Measurements from ENCODE around the gene EXOC6B. TPM values are rescaled to one million over a fixed set of nuclear protein-coding genes. Genes with fewer than 3 reads are reported as not detected.

Gene EXOC6B
- total RNA-seq, 1 experiment from 2014 or later = 34.3 TPM

DNA sequence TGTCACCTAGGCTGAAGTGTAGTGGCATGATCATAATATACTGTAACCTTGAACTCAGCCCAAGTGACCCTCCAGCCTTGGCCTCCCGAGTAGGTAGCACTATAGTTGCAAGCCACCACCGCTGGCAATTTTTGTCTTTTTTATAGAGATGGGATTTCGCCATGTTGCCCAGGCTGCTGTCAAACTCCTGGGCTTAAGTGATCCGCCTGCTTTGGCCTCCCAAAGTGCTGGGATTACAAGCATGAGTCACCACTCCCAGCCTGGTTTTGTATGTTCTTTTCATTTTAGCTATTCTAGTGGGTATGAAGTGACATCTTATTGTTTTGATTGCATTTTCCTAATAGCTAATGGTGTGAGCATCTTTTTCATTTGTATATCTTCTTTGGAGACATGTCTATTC is 11.3 kb upstream of the EXOC6B start:
- no peaks in the 10 kb centered on the region for H4K20me1 ChIP-seq (ENCODE audit: insufficient read depth)
- DNase-seq = no peak
- CTCF ChIA-PET = no interaction called here

DNA sequence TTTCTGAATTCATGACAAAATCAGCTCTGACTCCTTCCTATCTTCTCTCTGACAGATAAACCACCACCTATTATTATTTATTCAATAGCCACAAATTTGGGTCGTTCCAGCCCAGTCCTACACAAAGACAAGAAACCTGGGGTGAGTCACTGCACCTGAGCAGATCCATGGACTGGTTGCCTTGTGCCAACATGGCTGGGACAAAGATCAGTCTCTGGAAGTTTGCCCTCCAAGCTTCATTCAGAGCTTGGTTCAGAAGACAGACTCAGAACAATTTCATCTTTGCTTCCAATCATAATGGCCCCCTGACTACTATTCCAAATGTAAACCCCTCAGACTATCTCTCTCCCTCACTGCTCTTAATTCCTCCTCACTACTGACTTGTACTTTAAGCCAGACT is 9.6 kb upstream of the EXOC6B start:
- Histone ChIP-seq H3K4me3 (no peak overlapping the region), H2AFZ (no peak overlapping the region), H3K79me2 (ENCODE audit: low read depth) (no peaks in the 10 kb centered on the region), H3K27me3 (ENCODE audit: insufficient read depth, low read depth) (no peaks in the 10 kb centered on the region), H3K36me3 (ENCODE audit: low read depth) (no peaks in the 10 kb centered on the region), H3K9me2 (ENCODE audit: insufficient read depth) (no peaks in the 10 kb centered on the region), H4K20me1 (ENCODE audit: insufficient read depth) (no peaks in the 10 kb centered on the region), H3K9me3 (ENCODE audit: insufficient read depth, low read depth) (no peaks in the 10 kb centered on the region), H3K4me1 (replicated peaks; ENCODE audit: insufficient read depth) (no peaks in the 10 kb centered on the region), H3K4me2 (no peak overlapping the region), H3F3A (ENCODE audit: insufficient read depth, low read depth) (no peaks in the 10 kb centered on the region), H3K27ac (no peak overlapping the region)
- intact Hi-C loops (cut with micrococcal nuclease; ENCODE audit: unreplicated experiment) = no loop called here
- ChIA-PET CTCF (no interaction called here), POLR2A (ENCODE audit: unreplicated experiment) (no interaction called here)
- BruUV-seq (replicated peaks) = no TSS peak
- no peak for DNase-seq
- TF ChIP-seq, protein P1, sequence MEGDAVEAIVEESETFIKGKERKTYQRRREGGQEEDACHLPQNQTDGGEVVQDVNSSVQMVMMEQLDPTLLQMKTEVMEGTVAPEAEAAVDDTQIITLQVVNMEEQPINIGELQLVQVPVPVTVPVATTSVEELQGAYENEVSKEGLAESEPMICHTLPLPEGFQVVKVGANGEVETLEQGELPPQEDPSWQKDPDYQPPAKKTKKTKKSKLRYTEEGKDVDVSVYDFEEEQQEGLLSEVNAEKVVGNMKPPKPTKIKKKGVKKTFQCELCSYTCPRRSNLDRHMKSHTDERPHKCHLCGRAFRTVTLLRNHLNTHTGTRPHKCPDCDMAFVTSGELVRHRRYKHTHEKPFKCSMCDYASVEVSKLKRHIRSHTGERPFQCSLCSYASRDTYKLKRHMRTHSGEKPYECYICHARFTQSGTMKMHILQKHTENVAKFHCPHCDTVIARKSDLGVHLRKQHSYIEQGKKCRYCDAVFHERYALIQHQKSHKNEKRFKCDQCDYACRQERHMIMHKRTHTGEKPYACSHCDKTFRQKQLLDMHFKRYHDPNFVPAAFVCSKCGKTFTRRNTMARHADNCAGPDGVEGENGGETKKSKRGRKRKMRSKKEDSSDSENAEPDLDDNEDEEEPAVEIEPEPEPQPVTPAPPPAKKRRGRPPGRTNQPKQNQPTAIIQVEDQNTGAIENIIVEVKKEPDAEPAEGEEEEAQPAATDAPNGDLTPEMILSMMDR (conservative IDR thresholded peaks at IDR 0.05) = no peak
- no peak for TF ChIP-seq EZH2 (IDR thresholded peaks at IDR 0.05; ENCODE audit: low read depth)

More for the DNA sequence above, 11.3 kb upstream of the EXOC6B start:
- H3K9me2 ChIP-seq (ENCODE audit: insufficient read depth) = no peaks in the 10 kb centered on the region
- H3K9me3 ChIP-seq (ENCODE audit: insufficient read depth, low read depth) = no peaks in the 10 kb centered on the region
- no peak for TF ChIP-seq EZH2 (IDR thresholded peaks at IDR 0.05; ENCODE audit: low read depth)
- TF ChIP-seq, protein P1 (conservative IDR thresholded peaks at IDR 0.05) = no peak
- no peaks in the 10 kb centered on the region for H3K36me3 ChIP-seq (ENCODE audit: low read depth)
- no peaks in the 10 kb centered on the region for H3K79me2 ChIP-seq (ENCODE audit: low read depth)
- H3K27me3 ChIP-seq (ENCODE audit: insufficient read depth, low read depth) = no peaks in the 10 kb centered on the region
- H3K4me1 ChIP-seq (replicated peaks; ENCODE audit: insufficient read depth) = no peaks in the 10 kb centered on the region
- H3F3A ChIP-seq (ENCODE audit: insufficient read depth, low read depth) = no peaks in the 10 kb centered on the region
- intact Hi-C loops (cut with micrococcal nuclease; ENCODE audit: unreplicated experiment) = no loop called here
- no peak overlapping the region for H3K4me3 ChIP-seq
- H3K4me2 ChIP-seq = no peak overlapping the region
- H3K27ac ChIP-seq = no peak overlapping the region
- no peak overlapping the region for H2AFZ ChIP-seq
- POLR2A ChIA-PET (ENCODE audit: unreplicated experiment) = no interaction called here
- BruUV-seq (replicated peaks) = no TSS peak

DNA sequence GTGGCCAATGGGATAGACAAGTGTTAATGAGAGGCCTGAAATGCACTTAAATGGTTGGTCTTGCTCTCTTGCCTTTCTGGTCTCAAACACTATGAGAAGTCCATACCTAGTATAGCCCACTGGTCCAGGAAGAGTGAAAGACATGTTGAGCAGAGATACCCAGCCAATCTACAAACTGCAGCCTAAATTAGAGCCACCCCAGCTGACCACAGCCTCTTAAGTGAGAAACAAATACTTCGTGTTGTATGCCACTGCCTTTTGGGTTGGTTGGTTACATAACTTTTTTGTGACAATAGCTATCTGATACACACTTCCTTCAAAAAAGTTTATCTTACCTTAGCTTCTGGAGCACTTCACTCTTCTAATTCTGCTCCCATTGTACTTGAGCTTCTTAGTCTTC is 8.8 kb upstream of the EXOC6B start:
- Histone ChIP-seq H3K9me2 (ENCODE audit: insufficient read depth) (no peaks in the 10 kb centered on the region), H3K36me3 (ENCODE audit: low read depth) (no peaks in the 10 kb centered on the region), H3K4me3 (no peak overlapping the region), H4K20me1 (ENCODE audit: insufficient read depth) (no peaks in the 10 kb centered on the region), H3K27me3 (ENCODE audit: insufficient read depth, low read depth) (no peaks in the 10 kb centered on the region), H2AFZ (no peak overlapping the region), H3K4me1 (replicated peaks; ENCODE audit: insufficient read depth) (peaks cover under 1% of the 10 kb centered on the region; the same call in 1 of the 2 replicates), H3K27ac (no peak overlapping the region), H3K4me2 (no peak overlapping the region), H3F3A (ENCODE audit: insufficient read depth, low read depth) (no peaks in the 10 kb centered on the region), H3K9me3 (ENCODE audit: insufficient read depth, low read depth) (no peaks in the 10 kb centered on the region), H3K79me2 (ENCODE audit: low read depth) (no peaks in the 10 kb centered on the region)
- TF ChIP-seq, protein P1 (conservative IDR thresholded peaks at IDR 0.05) = no peak
- no peak for TF ChIP-seq EZH2 (IDR thresholded peaks at IDR 0.05; ENCODE audit: low read depth)
- no peak for DNase-seq
- ChIA-PET CTCF (no interaction called here), POLR2A (ENCODE audit: unreplicated experiment) (no interaction called here)
- no TSS peak for BruUV-seq (replicated peaks)
- intact Hi-C loops (cut with micrococcal nuclease; ENCODE audit: unreplicated experiment) = no loop called here
